GM18873 (cell line): ENCODE results near the gene ELOVL2.
"Not testable (repeated sequence)": the region's sequence is repeated elsewhere in the genome, so short reads cannot be mapped to it uniquely, and the experiment has no call there.

ENCODE experiments used
- ATAC-seq: cut with Tn5 transposase; IDR thresholded peaks from one replicate; pipeline ENCODE4 v1.9.1; 2021; ENCODE audit warnings: mild to moderate bottlenecking, moderate library complexity, moderate number of reproducible peaks; ENCODE audit not compliant: unreplicated experiment, low FRiP score

Gene ELOVL2

GRCh38 chr6:11043961-11044711, at the start of gene ELOVL2:
TSS of gene ELOVL2 (minus strand) at chr6:11044305. CDS start at chr6:11044230, 75 bp downstream.
- ATAC-seq: no peak

- peak; percentile 20 for ATAC-seq
These were observed 49.2 kb upstream of the ELOVL2 start for GRCh38 chr6:11093376-11093625.

- ATAC-seq: peak; percentile 41
These were observed 48.7 kb upstream of the ELOVL2 start for GRCh38 chr6:11092668-11093375.

GRCh38 chr6:11091141-11091540, 47.0 kb upstream of the ELOVL2 start:
- ATAC-seq: not testable (repeated sequence)

GRCh38 chr6:11089695-11090094, 45.6 kb upstream of the ELOVL2 start:
- no peak for ATAC-seq

- ATAC-seq: not testable (repeated sequence)
These were observed 43.2 kb upstream of the ELOVL2 start for GRCh38 chr6:11087141-11087812.

GRCh38 chr6:11085758-11086435, 41.8 kb upstream of the ELOVL2 start:
- ATAC-seq: no peak

- ATAC-seq: no peak
These were observed 39.9 kb upstream of the ELOVL2 start for GRCh38 chr6:11083956-11084355.

GRCh38 chr6:11083491-11083890, 39.4 kb upstream of the ELOVL2 start:
- ATAC-seq: no peak

- ATAC-seq: no peak
These were observed 36.2 kb upstream of the ELOVL2 start for GRCh38 chr6:11080296-11080695.

- no peak for ATAC-seq
These were observed 34.2 kb upstream of the ELOVL2 start for GRCh38 chr6:11078266-11078665.

- no peak for ATAC-seq
These were observed 32.4 kb upstream of the ELOVL2 start for GRCh38 chr6:11076540-11076939.

- no peak for ATAC-seq
These were observed 28.0 kb upstream of the ELOVL2 start for GRCh38 chr6:11072101-11072500.

- no peak for ATAC-seq
These were observed 25.7 kb upstream of the ELOVL2 start for GRCh38 chr6:11069760-11070159.

- no peak for ATAC-seq
These were observed 23.2 kb upstream of the ELOVL2 start for GRCh38 chr6:11067348-11067747.

GRCh38 chr6:11066505-11067347, 22.6 kb upstream of the ELOVL2 start:
- no peak for ATAC-seq

GRCh38 chr6:11065436-11066202, 21.5 kb upstream of the ELOVL2 start:
- ATAC-seq: no peak

GRCh38 chr6:11064836-11065235, 20.7 kb upstream of the ELOVL2 start:
- ATAC-seq: no peak

GRCh38 chr6:11062715-11063114, 18.6 kb upstream of the ELOVL2 start:
- no peak for ATAC-seq
